HG03039 (cell line): ENCODE data around the gene PICK1.
"Not testable (repeated sequence)": the region's sequence is repeated elsewhere in the genome, so short reads cannot be mapped to it uniquely, and the experiment has no call there.

ENCODE experiments used
- ATAC-seq: cut with Tn5 transposase; IDR thresholded peaks from one replicate; pipeline ENCODE4 v1.9.1; 2021; ENCODE audit warnings: mild to moderate bottlenecking, moderate library complexity; ENCODE audit not compliant: unreplicated experiment

Gene PICK1

DNA sequence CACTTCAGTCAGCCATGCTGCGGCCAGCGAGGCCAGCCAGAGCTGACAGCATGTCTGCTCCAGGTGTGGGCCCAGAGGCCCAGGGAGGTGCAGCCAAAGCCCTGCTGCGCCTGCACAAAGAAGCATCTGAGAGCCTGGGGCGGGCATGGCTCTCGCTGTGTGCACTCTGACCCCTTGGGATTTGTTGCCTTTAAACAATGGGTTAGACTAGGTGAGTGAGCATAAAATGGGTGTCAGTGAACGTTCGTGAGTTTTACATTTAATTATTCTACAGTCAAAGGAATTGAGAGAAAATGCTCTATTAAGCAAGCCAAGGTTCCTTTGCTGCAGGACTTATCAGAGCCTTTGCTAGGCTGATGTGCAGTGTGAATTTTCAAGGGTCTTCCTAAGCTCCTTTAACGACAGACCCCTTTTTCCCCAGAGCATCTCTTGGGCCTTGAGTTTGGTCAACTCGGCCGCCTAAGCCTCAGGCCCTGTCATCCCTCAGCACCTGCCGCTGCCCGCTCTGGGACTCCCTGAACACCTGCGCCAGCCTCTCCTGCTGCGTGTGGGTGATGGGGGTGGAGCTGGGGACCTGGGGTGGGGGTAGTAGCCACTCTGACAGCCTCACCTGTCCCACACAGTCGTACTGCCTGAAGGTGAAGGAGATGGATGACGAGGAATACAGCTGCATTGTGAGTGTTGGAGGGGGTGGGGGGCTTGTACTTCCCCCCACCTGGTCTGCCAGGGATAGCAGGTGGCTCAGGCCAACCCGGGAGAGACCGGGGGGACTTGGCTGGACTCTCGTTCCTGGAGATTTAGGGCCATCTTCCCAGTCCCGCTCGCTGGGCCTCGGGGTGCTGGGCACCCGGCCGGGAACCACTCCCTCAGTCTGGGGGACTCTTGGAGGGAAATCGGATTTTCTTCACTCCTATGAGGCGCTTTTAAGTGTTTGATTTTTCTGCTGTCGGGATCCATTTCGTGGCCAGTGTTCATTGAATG is 16.2 kb downstream of the PICK1 start:
- no peak for ATAC-seq

DNA sequence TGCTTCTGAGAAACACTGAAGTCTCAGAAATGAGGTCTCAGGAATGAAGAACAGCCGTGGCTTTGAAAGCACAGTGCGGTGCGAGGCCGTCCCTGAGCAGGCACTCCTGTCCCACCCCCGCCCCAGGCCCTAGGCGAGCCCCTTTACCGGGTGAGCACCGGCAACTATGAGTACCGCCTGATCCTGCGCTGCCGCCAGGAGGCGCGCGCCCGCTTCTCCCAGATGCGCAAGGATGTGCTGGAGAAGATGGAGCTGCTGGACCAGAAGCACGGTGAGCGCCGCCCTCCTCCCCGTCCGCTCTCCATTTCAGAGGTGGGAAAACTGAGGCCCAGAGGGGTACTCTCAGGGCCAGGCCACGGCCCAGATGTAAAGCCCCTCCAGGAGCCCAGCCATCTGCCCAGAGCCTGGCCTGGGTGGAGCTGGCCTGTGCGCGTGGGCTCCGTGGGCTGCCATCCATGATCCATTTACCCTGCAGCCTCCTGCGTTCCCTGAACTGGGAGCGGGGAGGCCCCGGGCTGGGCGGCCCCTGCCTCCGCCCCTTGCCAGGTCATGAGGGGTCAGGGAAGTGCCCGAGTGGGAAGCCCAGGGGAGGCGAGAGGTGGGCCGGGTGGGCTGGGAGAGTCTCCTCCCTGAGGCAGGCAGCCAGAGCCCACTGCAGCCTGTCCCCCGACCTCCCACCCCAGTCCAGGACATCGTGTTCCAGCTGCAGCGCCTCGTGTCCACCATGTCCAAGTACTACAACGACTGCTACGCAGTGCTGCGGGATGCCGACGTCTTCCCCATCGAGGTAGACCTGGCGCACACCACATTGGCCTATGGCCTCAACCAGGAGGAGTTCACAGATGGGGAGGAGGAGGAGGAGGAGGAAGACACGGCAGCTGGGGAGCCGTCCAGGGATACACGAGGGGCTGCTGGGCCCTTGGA is 17.2 kb downstream of the PICK1 start:
- no peak for ATAC-seq

DNA sequence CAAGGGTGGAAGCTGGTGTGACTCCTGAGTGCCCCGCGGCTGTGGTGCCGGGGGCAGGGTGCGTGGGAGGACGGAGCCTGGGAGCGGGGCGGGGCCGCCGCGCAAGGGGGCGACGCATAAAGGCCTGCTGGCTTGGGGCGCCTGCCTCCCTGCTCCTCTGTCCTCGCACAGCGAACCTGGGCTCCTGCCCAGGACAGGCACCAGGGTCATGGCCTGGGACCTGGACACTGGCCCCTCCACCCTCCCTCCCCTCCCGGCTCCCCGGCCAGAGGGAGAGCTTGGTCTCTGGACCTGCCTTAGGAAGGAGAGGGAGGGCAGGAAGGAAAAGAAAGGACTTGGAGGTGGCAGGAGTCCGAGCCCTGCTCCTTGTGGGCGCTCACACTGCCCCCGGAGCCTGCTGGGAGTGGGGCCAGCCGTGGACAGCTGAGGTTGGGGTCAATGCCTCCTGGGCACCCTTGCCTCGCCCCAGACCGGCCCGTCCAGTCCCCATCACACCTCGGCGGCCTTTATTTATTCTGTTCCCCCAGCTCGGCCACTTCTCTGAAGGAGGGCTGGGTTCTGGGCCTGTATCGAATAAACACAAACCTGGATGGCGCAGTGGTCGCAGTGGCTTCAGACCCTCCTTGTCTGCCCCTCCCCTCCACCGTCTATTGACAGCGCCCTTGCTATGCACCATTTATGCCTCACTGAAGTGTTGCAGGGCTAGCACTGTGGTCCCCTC is 18.1 kb downstream of the PICK1 start:
- no peak for ATAC-seq

DNA sequence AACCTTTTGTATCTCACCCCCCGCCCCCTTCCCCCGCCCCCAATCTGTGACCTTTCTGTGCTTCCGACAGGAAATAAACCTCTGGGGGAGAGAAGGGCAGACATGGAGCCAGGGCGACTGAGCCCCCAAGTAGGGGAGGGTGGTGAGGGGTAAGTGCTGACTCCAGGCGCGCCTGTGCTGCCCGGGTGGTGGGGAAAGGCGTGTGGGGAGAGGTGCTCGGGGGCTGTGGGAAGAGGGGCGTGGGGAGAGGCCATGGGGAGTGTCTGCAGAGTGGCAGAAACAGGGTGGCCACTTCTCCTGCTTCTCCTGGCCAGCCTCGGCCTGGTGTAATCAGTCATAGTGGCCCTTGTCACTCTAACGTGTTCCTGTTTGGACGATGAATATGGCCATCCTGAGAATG is 18.8 kb downstream of the PICK1 start:
- ATAC-seq, result no peak

DNA sequence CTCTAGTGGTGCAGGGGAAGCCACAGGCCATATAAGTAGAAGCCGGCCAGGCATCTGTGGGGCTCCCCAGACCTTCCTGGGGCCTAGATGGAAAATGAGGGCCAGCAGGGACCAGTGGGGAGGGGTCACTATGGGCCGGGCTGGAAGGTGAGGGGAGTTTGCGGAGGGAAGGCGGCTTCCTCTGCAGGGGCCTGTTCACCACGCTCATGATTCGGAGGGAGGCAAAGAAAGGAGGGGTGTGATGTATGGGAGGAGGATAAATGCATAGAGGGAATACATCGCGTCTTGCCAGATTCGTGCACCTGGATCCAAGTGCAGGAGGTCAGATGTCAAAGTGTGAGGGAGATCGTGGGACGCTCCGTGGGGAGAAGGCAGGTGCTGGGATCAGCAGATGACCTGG is 19.9 kb downstream of the PICK1 start:
- no peak for ATAC-seq

DNA sequence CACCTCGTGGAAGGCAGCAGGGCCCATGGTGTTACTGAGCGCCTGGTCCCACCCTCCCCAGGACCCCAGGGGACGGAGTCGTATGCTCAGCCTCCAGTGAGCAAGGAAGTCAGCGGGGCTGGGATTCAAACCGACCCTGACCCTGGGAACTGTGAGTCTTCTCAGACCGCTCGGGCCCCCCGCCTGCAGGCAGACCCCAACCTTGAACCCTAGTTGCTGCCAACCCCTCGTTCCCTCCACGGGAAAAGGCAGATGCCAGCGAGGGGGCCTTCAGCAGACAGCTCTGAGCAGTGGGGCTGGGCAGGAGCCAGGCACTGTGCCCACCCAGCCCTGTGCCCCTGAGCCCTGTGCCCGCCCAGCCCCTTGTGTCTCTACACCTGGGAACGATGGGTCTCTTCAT is 20.4 kb downstream of the PICK1 start:
- ATAC-seq, result no peak

DNA sequence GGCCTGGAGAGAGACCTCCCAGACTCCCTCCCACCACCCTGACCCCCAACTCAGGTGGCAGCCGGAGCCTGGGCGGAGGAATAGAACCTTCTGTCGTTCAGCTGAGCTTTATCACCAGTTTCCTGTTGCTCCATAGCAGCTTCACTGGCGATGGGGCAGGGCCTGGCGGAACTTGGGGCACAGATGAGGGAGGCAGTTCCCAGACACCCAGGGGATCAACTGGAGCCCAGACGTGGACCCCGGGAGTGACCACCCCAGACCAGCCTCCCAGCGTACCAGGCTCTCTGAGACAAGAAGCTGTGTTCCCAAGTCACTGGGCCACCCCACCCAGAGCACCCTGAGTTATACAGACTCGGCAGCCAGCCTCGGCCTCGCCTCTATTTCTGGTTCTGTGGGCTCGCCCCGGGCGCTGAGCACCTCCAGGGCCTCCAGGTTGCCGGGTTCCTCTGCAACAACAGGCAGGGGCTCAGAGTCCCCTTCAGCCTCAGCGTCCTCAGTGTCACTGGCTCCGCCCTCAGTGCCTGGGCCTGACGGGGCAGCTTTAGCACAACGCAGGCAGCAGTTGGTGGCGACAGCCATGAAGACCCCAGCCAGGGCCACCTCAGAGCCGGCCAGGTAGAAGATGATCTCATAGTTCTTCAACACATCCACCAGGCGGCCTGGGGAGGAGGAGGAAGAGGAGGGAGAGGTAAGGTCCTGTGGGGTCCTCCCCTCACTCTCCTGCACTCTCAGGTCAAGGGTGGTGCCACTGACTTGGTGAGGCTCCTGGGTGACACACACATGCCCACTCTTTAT is 21.0 kb downstream of the PICK1 start:
- no peak for ATAC-seq

DNA sequence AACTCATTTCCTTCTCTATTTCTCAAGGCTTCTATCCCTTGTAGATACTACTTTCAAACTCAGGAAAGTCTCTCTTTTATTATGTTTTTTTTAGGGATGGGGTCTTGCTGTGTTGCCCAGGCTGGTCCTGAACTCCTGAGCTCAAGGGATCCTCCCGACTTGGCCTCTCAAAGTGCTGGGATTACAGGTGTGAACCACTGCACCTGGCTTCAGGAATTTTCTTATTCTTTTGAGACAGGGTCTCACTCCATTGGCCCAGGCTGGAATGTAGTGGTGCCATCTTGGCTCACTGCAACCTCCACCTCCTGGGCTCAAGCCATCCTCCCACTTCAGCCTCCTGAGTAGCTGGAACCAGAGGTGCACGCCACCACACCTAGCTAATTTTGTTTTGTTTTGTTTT is 22.0 kb downstream of the PICK1 start:
- ATAC-seq, result not testable (repeated sequence)

DNA sequence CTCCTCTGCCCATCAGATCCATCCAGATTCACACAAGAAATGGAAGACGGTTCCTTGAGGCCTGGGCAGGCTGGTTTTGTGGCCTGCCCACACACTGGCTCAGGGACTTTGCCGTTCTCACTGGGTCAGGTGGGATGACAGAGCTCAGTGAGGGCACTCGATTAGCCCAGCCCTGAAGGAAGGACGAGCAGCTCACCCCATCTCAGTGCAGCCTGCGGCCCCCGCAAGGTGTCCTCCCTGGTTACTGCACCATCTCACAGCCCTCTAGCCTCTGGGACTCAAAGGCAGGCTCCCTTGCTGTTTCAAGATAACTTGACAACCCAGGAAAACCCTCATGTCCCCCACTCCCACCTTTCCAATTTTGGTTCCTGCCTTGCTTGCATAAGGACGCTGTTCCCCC is 22.6 kb downstream of the PICK1 start:
- no peak for ATAC-seq

DNA sequence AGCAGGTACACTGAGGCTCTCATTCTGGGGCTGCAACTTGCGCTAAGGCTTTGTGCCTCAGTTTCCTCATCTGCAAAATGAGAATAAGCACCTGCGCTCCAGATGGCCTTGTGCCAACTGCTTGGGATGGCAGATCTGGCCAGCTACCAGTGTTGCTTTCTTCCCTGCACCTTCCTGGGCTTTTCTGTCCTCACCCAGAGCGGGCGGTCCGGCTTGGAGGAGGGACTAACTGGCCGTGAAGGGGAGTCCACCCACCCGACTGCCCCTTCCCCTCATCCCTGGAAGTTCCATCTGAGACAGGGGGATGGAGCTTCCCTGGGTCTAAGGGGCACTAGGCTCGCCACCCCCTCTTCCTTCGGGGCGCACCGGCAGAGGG is 23.3 kb downstream of the PICK1 start:
- no peak for ATAC-seq

DNA sequence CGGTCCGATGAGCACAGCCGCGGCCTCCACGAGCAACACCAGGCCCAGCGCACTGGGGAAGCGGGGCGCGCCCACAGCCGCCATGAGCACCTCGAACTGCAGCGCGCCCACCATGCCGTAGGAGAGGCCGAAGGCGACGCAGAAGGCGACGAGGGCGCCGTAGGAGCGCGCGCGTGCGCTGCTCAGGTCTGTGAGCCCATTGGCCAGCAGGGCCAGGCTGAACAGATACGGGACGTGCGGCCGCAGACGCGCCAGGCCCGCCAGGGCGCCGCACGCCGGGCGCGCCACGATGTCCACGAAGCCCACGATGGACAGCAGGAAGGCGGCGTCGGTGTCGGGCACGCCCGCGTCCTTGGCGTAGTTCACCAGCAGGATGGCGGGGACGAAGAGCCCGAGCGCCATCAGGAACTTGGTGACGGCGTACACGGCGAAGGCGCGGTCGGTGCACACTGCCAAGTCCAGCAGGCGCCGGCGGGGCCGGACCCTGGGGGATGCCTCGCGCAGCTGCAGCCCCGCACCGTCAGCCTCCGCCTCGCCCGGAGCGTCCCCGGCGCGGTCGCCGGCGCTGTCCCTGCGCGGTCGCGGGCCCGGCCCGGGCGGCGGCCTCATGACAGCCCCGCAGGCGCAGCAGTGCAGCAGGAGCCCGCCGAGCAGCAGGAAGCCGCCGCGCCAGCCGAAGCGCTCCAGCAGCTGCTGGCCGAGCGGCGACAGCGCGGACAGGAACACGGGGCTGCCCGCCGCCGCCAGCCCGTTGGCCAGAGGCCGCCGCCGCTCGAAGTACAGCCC is 23.8 kb downstream of the PICK1 start:
- ATAC-seq, result no peak

DNA sequence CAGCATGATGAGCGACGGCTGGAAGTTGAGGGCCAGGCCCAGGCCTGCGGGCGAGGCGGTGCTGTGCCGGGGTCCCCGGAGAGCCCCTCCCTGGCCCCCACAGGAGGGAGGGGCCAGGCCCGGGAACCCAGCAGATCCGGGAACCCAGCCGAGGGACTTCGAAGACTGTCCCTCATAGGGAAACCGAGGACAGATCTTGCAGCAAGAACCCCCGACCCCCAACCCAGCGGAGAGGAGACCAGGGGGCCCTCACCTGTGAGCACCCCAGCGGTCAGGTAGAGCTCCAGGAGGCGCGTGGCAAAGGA is 24.4 kb downstream of the PICK1 start:
- ATAC-seq, result no peak

DNA sequence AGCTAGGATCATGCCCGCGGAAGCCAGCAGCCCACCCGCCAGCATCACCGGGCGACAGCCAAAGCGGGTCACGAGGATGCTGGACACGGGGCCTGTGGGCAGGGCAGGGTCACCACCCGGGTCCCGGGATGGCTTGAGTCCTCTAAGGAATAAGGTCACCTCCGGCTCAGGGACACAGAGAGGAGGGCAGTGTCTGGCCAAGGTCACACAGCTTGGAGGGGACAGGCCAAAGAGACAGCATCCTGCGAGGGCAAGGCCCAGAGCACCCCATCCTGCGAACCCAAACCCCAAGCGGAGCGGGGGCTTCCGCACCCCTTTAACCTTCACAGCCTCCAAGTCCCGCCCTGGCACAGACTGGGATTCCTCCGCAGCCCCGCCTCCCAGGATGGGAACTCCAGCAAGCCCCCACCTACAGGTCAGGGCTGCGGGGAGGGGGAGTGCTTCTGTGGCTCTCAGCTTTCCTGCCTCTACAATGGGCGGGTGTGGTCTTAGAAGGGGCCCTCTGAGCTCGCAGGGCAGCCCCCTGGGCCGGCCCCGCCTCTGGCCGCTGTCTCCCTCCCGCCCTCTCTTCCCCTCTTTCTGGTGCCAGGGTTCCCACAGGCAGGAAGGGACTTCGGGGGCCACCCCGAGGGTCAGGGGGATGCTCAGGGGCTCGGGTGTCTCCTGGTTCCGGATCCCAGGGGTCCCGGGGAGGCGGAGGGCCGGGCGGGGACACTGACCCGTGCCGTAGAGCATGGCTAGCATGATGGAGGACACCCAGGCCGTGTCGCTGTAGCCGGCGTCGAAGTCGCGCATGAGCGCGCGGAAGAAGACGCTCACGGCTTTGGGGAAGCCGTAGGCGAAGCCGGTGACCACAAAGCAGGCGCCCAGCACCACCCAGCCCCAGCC is 25.0 kb downstream of the PICK1 start:
- no peak for ATAC-seq

DNA sequence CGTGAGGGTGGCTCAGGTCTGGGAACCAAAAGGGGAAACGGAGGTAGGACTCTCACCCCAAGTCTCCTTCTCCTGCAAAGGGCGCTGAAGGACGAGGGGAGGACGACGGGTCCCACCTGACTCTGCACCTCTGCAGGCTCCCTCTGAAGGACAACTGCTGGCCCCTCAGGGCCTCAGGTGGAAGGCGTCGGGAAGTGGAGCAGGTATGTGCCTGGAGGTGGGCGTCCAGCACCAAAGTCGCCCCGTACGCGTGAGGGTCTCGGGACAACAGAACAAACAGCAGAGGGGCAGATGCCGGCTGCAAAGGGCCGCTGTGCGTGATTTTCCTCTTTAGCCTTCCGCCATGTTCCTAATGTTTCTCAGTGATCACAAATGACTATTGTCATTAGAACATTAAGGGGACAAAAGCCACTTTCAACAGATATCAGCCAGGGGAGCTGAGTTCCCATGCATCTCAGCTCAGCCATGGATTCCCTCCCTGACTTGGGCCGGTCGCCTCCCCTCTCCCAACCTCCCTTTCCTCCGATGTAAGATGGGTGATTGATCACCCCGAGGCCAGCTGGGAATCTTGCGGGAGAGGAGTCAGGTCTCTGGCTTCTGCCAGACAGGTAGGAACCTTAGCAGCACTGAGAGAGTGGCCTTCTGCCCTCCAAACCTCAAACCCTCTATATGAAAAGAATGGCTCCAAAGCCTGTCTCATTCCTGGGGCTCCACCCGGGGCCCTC is 25.9 kb downstream of the PICK1 start:
- no peak for ATAC-seq

DNA sequence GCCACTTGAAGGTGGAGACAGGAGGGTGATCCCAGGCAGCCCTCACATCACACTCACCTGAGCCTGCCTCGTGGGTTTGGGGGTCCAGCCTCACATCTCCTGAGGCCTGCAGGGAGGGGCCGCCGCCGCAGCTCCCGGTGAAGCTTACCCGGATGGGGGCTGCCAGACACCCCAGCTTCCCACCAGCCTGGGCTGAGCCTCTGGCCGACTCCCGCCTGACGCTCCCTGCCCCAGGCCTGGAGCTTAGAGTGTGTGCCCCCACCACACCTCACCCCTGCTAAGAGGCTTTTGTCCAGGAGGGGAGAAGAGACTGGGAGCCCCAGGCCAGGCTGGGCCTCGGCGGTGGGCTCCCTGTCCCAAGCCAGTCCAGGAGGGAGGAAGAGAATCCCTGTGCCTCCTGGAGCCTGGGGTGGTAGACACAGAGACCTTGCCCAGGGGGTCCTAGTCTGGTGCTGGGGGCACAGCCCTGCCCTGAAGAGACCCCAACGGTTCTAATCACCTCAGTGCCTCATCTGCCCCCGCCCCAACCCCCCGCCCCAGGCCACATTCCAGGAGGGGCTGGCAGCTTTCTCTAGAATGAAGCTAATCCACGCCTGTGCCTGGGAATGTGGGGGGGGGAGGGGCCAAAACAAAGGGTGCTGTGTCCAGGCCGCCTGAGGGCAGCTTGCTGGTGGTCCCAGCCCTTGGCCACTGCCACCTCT is 26.9 kb downstream of the PICK1 start, which contains the start of gene SLC16A8:
TSS of gene SLC16A8 (minus strand) at position 254 of the 701 bp plus-strand sequence. CDS start 1,311 bp downstream, outside the sequence.
- no peak for ATAC-seq

DNA sequence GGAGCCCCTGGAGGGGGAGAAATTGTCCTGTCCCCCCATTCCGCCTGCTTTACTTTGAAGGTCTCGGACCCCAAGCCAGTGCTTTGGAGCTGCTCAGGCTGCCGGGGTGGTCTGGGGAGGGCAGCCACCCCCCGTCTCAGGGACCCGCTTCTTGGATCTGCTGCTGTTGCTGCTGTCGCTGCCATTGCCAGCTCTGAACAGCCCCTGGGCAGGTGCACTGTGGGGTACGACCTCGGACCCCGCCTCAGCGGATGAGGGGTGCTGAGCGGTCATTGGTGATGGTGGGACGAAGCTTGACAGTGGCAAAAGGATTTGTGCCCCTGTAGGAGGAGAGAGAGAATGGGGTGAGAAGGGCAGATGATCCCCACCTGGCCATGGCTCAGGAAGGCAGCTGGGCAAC is 27.9 kb downstream of the PICK1 start:
- no peak for ATAC-seq

DNA sequence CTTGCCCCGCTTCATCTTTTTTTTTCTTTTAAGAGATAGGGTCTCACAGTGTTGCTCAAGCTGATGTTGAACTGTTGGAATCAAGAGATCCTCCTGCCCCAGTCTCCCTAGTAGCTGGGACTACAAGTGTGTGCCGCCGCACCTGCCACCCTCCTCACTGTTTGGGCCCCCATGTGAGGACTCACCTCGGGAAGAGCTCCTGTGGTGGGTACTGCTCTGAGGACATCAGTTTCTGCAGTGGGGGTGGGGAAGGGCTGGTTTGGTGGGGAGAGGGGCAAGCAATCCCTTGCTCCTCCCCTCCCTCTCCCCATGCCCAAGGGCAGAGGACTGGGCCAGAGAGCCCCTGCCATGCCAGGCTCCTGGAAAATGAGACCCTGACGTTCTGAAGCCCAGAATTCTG is 28.3 kb downstream of the PICK1 start:
- no peak for ATAC-seq
